Neuron (in vitro differentiated cells): Measurements from ENCODE around the gene SMAD2.

Experiments used
- H2AFZ ChIP-seq: one replicate; pipeline ENCODE4 v1.6.1; 2013; ENCODE audit warnings: low read depth, mild to moderate bottlenecking, inconsistent platforms, low read length, moderate library complexity
- H3K27me3 ChIP-seq: one replicate; pipeline ENCODE4 v1.6.1; 2013; ENCODE audit warnings: low read length; ENCODE audit not compliant: insufficient read depth
- H3K36me3 ChIP-seq: one replicate; pipeline ENCODE4 v1.6.1; 2013; ENCODE audit warnings: low read length; ENCODE audit not compliant: insufficient read depth
- H3K4me1 ChIP-seq: one replicate; pipeline ENCODE4 v1.6.1; 2013; ENCODE audit warnings: low read length; ENCODE audit not compliant: insufficient read depth
- H3K4me3 ChIP-seq: 2 replicates; pipeline ENCODE4 v1.5.1; 2013; ENCODE audit warnings: mild to moderate bottlenecking, low read length, moderate library complexity
- H3K9me3 ChIP-seq: one replicate; pipeline ENCODE4 v1.6.1; 2013; ENCODE audit warnings: low read length

Gene SMAD2

DNA sequence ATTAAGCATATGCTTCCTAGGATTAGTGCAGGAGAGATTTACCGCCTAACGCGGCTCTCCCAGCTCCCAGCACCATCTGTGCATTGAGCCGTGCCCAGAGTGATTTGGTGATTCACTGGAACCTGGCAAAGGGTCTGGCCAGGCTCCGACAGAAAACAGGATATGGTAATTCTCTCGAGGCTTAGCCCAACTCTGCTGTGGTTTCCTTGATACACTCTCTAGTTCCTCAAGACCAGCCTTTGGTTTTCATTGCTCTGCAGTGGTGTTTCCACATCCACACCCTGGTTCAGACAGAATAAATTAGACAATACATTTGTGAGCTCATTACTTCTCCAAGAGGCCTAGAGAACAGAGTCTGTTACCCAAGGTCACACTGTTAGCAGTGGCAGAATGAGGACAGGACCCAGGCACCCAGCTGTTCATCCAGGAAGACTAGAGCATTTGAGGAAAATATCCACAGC, 23.0 kb upstream of the SMAD2 start:
- Histone ChIP-seq H3K4me1 (no peaks in the 10 kb centered on the region), H3K4me3 (no peak overlapping the region), H3K9me3 (no peaks in the 10 kb centered on the region), H2AFZ (no peak overlapping the region), H3K27me3 (peaks cover 2% of the 10 kb centered on the region), H3K36me3 (no peaks in the 10 kb centered on the region)

- H3K4me3 ChIP-seq = no peak overlapping the region
Observed at GRCh38 chr18:47950511-47950910, 20.1 kb upstream of the SMAD2 start.

DNA sequence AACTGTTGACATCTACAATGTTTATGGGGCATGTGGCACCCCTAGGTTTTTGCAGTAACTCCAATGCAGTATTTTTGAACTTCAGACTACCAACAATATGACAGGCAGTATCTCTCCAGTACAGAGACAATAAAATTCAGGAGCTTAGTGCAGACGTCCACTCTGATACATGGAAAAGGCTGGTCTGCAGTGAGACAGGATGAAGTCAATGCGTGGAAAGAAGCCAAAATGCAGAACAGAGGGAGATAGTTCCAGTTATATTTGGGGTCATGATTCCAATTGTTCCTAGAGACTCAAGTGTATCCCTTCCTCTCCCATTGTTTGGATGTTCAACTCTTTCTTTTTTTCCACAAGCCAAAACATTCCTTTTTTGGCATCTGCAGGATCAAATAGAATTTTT, 18.7 kb upstream of the SMAD2 start:
- H3K4me1 ChIP-seq = no peaks in the 10 kb centered on the region
- no peak overlapping the region for H3K4me3 ChIP-seq
- no peak overlapping the region for H2AFZ ChIP-seq
- no peaks in the 10 kb centered on the region for H3K36me3 ChIP-seq
- no peaks in the 10 kb centered on the region for H3K27me3 ChIP-seq
- H3K9me3 ChIP-seq = no peaks in the 10 kb centered on the region

More at GRCh38 chr18:47950511-47950910, 20.1 kb upstream of the SMAD2 start:
- Histone ChIP-seq H2AFZ (no peak overlapping the region), H3K4me1 (no peaks in the 10 kb centered on the region), H3K9me3 (no peaks in the 10 kb centered on the region), H3K36me3 (no peaks in the 10 kb centered on the region), H3K27me3 (no peaks in the 10 kb centered on the region)

GRCh38 chr18:47946889-47947288, 16.4 kb upstream of the SMAD2 start:
- no peaks in the 10 kb centered on the region for H3K9me3 ChIP-seq
- no peak overlapping the region for H2AFZ ChIP-seq
- no peaks in the 10 kb centered on the region for H3K4me1 ChIP-seq
- no peak overlapping the region for H3K4me3 ChIP-seq
- no peaks in the 10 kb centered on the region for H3K36me3 ChIP-seq
- no peaks in the 10 kb centered on the region for H3K27me3 ChIP-seq

- Histone ChIP-seq H2AFZ (no peak overlapping the region), H3K27me3 (no peaks in the 10 kb centered on the region), H3K4me1 (no peaks in the 10 kb centered on the region), H3K4me3 (no peak overlapping the region), H3K36me3 (no peaks in the 10 kb centered on the region), H3K9me3 (no peaks in the 10 kb centered on the region)
Observed at GRCh38 chr18:47944972-47945852, 14.8 kb upstream of the SMAD2 start.

- Histone ChIP-seq H3K4me1 (peaks cover 18% of the 10 kb centered on the region), H3K4me3 (no peak overlapping the region), H3K9me3 (no peaks in the 10 kb centered on the region), H2AFZ (no peak overlapping the region), H3K36me3 (no peaks in the 10 kb centered on the region), H3K27me3 (no peaks in the 10 kb centered on the region)
Observed at GRCh38 chr18:47936952-47937351, 6.5 kb upstream of the SMAD2 start.

GRCh38 chr18:47935321-47936055, 5.0 kb upstream of the SMAD2 start:
- peaks cover 2% of the 10 kb centered on the region for H3K9me3 ChIP-seq
- H3K36me3 ChIP-seq = no peaks in the 10 kb centered on the region
- no peak overlapping the region for H2AFZ ChIP-seq
- no peak overlapping the region for H3K4me3 ChIP-seq
- peaks cover 20% of the 10 kb centered on the region for H3K4me1 ChIP-seq
- H3K27me3 ChIP-seq = no peaks in the 10 kb centered on the region

DNA sequence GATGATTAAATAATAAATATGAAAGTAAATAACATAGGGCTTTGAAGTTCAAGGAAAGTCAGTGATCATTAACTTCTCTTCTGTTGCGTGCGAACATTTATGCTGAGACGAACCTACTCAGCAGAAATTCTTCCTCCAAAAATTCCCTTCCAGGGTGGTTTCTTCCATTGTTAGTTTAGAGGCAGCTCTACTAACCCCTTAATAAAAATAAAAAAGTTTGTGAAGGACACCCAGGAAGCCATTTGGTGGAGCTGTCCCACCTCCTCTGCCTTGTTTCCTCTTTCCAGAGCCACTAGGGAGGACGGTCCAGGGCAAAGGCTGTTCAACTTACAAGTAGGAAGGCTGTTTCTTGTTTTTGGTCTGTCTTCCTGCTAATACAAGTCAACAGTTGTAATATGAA, 2.1 kb upstream of the SMAD2 start:
- no peaks in the 10 kb centered on the region for H3K27me3 ChIP-seq
- H3K9me3 ChIP-seq = peaks cover 2% of the 10 kb centered on the region
- no peak overlapping the region for H2AFZ ChIP-seq
- no peaks in the 10 kb centered on the region for H3K36me3 ChIP-seq
- no peak overlapping the region for H3K4me3 ChIP-seq
- peaks cover 26% of the 10 kb centered on the region for H3K4me1 ChIP-seq

DNA sequence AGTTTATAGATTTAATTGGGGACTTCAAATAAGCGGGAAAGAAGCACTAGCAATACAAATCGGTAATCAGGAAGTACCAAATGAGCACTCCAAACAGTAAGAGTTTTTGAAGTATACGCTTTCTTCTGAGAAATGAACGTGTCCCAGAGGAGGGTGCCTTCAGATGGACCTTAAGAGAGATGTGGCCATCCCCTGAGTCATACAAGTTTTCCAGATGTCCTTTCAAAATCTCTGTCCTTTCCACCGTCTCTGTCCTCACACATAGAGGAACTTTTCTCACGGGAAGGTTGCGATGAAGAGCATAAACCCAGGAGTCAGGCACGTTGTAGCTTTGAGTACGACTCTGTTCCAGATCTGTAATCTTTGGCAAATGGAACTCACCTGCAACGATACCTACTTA, 1.7 kb upstream of the SMAD2 start:
- H2AFZ ChIP-seq = no peak overlapping the region
- peaks cover 22% of the 10 kb centered on the region for H3K4me1 ChIP-seq
- no peaks in the 10 kb centered on the region for H3K27me3 ChIP-seq
- H3K4me3 ChIP-seq = no peak overlapping the region
- no peaks in the 10 kb centered on the region for H3K36me3 ChIP-seq
- peaks cover 2% of the 10 kb centered on the region for H3K9me3 ChIP-seq

DNA sequence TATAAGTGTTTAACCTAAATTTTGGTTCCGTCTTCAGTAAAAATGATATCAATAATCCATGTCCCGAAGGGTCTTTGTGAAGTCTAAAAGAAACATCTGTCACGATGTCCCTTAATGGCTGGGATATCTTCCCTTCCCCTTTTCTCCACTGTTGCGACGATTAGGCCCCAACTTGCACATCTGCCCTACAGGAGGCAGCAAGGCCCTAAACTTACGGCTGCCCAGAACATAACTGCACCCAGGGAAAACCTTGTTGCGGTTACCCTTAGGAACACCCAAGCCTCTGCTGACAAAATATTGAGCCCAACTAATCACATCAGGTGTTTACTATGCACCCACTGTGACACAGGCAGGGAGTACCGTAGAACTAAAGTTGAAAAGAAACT, 1.3 kb upstream of the SMAD2 start:
- Histone ChIP-seq H3K36me3 (no peaks in the 10 kb centered on the region), H2AFZ (peak overlapping the region; percentile 95), H3K4me3 (peak overlapping the region; percentile 98), H3K4me1 (peaks cover 22% of the 10 kb centered on the region), H3K9me3 (peaks cover 2% of the 10 kb centered on the region), H3K27me3 (no peaks in the 10 kb centered on the region)

- H3K27me3 ChIP-seq = no peaks in the 10 kb centered on the region
- peaks cover 27% of the 10 kb centered on the region for H3K4me1 ChIP-seq
- peaks cover 2% of the 10 kb centered on the region for H3K9me3 ChIP-seq
- peak overlapping the region; percentile 98 for H3K4me3 ChIP-seq
- peak overlapping the region; percentile 95 for H2AFZ ChIP-seq
- no peaks in the 10 kb centered on the region for H3K36me3 ChIP-seq
Observed at GRCh38 chr18:47930931-47931717, 665 bp upstream of the SMAD2 start.

- Histone ChIP-seq H3K4me1 (peaks cover 28% of the 10 kb centered on the region), H2AFZ (peak overlapping the region; percentile 76), H3K4me3 (peak overlapping the region; percentile 98), H3K9me3 (peaks cover 2% of the 10 kb centered on the region), H3K27me3 (no peaks in the 10 kb centered on the region), H3K36me3 (no peaks in the 10 kb centered on the region)
Observed at GRCh38 chr18:47929681-47930198, 719 bp downstream of the SMAD2 start.
